ENCODE data around the gene MAP4K4.

Gene MAP4K4

DNA sequence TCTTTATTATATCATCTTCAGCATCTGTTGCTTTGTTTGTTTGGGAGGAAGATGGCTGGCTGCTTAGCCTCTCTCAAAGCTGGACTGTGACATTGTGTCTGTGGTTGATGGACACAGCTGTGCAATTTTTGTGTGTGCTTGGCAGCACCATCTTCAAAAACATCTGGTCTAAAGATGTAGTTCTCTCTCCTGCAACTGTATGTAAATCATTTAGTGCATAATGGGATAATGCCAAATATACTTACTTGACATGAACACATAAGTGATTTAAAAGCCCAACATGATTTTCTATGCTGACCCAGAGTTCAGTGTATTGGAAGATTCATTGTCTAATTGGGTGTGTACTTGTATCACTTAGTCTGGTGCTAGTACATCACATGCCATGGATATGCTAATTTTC lies 112.2 kb downstream of the MAP4K4 start:
- in situ Hi-C loops (cut with MboI; ENCODE audit: low sequenced_read_pairs) = no loop called here
- no peaks in the 10 kb centered on the region for H3K27me3 ChIP-seq (ENCODE audit: low read depth)
- no peak overlapping the region for H3K4me3 ChIP-seq
- H3K4me1 ChIP-seq = peaks cover 13% of the 10 kb centered on the region
- H3K36me3 ChIP-seq (replicated peaks) = no peaks in the 10 kb centered on the region
- DNase-seq (ENCODE audit: low spot score in 2 of 2) = no peak
- H3K9me3 ChIP-seq = no peaks in the 10 kb centered on the region

DNA sequence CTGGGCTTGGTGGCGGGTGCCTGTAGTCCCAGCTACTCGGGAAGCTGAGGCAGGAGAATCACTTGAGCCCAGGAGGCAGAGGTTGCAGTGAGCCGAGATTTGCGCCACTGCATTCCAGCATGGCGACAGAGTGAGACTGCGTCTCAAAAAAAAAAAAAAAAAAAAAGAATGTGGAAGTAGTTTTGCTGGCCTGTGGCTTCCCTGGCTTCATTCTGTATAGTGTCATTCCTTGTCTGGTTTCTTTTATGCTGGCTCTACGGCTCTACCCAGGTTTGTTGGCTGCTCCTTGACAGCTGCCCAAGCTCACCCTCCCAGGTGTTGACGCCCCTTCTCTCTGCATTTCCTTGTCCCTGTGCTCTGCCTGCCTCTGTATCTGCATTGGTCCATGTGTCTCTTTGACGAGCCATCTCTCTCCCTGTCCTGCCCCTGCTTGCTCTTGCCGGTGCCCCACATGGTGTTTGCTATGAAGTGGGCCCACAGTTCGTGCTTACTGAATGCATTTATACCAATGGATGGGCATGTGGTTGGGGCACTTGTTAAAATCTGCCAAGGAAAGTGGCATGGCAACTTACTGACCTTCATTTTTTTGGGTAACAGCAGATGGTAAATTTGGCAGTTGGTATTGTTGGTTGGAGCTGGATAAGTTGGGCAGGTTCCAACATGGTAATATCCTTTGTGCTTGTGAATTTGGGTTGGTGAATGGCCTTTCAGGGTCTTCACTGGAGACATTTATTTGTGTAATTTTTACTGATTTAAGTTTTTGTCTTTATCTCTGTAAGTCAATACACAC lies 113.9 kb downstream of the MAP4K4 start:
- no peaks in the 10 kb centered on the region for H3K9me3 ChIP-seq
- no peaks in the 10 kb centered on the region for H3K36me3 ChIP-seq (replicated peaks)
- peaks cover 3% of the 10 kb centered on the region; the same call in 1 of the 2 replicates for H3K4me1 ChIP-seq
- H3K27me3 ChIP-seq (ENCODE audit: low read depth) = no peaks in the 10 kb centered on the region
- DNase-seq (ENCODE audit: low spot score in 2 of 2) = no peak
- no peak overlapping the region for H3K4me3 ChIP-seq
- in situ Hi-C loops (cut with MboI; ENCODE audit: low sequenced_read_pairs) = no loop called here

DNA sequence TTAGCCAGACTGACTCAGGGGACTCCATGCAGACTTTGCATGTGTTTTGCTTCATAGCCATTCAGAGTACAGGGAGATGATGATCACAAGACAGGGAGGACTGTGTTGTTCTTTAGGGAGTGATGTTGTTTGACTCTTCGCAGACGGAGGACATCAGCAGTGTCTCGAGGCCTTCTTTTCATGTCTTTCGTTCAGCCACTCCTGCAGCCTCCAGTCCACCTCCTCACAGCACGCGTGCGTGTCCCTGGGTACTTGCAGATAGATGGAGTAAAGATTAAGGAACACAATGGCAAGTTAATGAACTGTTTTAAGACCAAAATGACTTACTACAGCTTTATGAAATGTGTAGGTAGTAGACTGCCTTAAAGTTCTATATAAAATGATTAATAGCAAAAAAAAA lies 114.7 kb downstream of the MAP4K4 start:
- H3K4me3 ChIP-seq = no peak overlapping the region
- no peaks in the 10 kb centered on the region for H3K4me1 ChIP-seq
- no peaks in the 10 kb centered on the region for H3K27me3 ChIP-seq (ENCODE audit: low read depth)
- no peak for DNase-seq (ENCODE audit: low spot score in 2 of 2)
- H3K9me3 ChIP-seq = no peaks in the 10 kb centered on the region
- in situ Hi-C loops (cut with MboI; ENCODE audit: low sequenced_read_pairs) = no loop called here
- no peaks in the 10 kb centered on the region for H3K36me3 ChIP-seq (replicated peaks)

DNA sequence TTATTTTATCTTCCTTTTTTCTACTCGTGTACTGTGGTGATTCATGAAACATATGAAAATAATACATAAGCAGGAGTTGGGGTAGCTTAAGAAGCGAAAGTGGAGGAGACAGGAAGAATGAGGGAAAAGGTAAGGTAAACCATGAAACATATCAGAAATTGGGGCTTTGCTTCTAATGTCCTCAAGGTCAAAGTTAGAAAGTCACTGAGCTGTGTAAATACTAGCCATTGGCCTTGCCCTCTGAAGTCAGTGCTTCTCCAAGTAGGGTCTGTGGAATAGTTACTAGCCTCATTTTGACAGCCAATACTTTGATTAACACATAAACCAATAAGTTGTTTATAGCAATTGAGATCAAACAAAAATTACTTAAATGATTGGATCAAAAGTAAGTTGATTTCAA lies 117.2 kb downstream of the MAP4K4 start:
- Histone ChIP-seq H3K4me1 (peaks cover 6% of the 10 kb centered on the region; the same call in 1 of the 2 replicates), H3K36me3 (replicated peaks) (no peaks in the 10 kb centered on the region), H3K9me3 (no peaks in the 10 kb centered on the region), H3K4me3 (no peak overlapping the region), H3K27me3 (ENCODE audit: low read depth) (no peaks in the 10 kb centered on the region)
- DNase-seq (ENCODE audit: low spot score in 2 of 2) = no peak
- in situ Hi-C loops (cut with MboI; ENCODE audit: low sequenced_read_pairs) = no loop called here

DNA sequence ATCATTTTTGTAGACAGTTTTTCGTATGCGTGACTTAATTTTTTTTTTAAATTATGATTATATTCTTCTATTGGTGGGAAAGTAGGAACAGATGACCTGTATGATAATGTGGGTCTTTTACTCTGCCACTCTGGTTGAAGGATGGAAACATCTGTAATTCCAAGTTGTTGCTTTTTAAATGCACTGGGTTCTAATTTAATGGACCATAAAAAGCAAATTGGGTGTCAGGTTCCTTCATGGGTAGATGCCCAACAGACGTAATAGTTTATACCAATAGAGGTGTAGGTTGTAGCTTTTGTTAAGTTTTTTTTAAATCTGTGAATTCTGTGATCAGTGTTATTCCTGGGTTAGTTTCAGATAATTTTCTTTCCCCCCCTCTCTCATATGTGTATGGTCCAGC lies 117.6 kb downstream of the MAP4K4 start:
- Histone ChIP-seq H3K36me3 (replicated peaks) (no peaks in the 10 kb centered on the region), H3K4me1 (peaks cover 6% of the 10 kb centered on the region; the same call in 1 of the 2 replicates), H3K9me3 (no peaks in the 10 kb centered on the region), H3K4me3 (no peak overlapping the region), H3K27me3 (ENCODE audit: low read depth) (no peaks in the 10 kb centered on the region)
- in situ Hi-C loops (cut with MboI; ENCODE audit: low sequenced_read_pairs) = no loop called here
- no peak for DNase-seq (ENCODE audit: low spot score in 2 of 2)

DNA sequence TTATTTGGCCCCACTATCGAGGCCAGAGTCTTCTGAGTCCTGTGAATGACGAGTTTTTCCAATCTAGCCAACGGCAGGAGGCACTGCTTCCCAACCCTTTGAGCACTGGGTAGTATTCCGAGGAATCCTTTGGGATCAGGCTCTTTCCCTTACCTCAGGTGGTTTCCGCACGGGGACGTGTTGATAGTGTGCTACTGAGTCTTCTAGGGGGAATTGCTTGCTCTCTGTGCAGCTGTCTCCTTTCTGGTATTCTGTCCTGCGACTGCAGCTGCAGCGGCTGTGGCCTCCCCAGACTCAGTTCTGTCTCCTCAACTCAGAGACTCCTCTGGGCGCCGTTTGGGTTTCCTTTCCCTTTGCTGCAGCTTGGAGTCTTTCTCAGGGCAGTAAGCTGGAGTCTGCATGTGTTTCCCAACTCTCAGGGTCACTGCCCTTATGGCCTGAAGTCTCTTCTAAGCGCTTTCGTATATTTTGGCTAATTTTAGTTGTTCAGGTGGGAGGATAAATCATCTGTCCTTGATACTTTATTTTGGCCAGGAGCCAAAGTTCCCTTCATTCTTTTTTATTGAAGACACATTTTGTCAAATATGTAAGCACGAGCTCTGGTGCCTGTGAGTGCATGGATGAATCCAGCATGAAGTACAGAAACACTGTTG lies 118.4 kb downstream of the MAP4K4 start:
- no peaks in the 10 kb centered on the region for H3K27me3 ChIP-seq (ENCODE audit: low read depth)
- DNase-seq (ENCODE audit: low spot score in 2 of 2) = no peak
- H3K36me3 ChIP-seq (replicated peaks) = no peaks in the 10 kb centered on the region
- H3K4me3 ChIP-seq = no peak overlapping the region
- peaks cover 6% of the 10 kb centered on the region; the same call in 1 of the 2 replicates for H3K4me1 ChIP-seq
- no peaks in the 10 kb centered on the region for H3K9me3 ChIP-seq
- in situ Hi-C loops (cut with MboI; ENCODE audit: low sequenced_read_pairs) = no loop called here

DNA sequence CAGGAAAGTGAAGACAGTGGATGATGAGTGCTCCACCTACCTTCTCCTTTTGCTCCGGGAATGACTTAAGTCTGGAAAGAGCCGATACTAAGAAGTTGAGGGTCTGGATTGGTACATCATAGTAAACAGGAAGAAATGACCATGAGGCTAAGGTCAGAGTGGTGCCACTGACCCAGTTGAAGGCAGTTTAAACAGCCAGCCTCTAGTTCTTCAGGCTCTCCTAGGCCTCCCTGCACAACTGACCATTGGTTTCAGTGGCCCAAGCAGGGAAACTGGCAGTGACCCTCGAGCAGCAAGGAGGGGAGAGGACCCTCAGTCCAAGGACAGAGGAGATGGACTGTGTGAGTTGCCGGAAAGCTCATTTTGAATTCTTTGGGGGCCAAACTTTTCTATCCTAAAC lies 119.1 kb downstream of the MAP4K4 start:
- Histone ChIP-seq H3K9me3 (no peaks in the 10 kb centered on the region), H3K36me3 (replicated peaks) (no peaks in the 10 kb centered on the region), H3K4me1 (peaks cover 6% of the 10 kb centered on the region; the same call in 1 of the 2 replicates), H3K27me3 (ENCODE audit: low read depth) (no peaks in the 10 kb centered on the region), H3K4me3 (no peak overlapping the region)
- in situ Hi-C loops (cut with MboI; ENCODE audit: low sequenced_read_pairs) = no loop called here
- no peak for DNase-seq (ENCODE audit: low spot score in 2 of 2)

DNA sequence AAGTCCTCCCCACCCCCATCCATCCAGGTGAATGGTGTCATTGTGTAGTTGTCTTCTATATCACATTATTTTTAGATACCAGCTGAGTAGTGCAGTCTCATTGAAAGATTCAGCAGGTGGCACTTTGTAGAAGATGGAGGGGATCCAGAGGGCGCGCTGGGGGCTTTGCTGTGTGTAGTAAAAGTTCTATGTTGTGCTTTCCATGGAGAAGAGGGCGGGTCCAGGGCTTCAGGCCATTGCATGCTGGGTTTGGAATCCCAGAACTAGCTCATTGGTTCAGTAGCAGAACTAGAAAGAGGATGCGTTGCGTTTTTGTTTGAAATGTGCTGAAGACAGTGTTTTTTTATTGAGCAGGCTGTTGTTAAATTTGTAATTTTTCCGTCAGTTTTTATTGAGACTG lies 120.0 kb downstream of the MAP4K4 start:
- in situ Hi-C loops (cut with MboI; ENCODE audit: low sequenced_read_pairs) = no loop called here
- Histone ChIP-seq H3K9me3 (no peaks in the 10 kb centered on the region), H3K36me3 (replicated peaks) (no peaks in the 10 kb centered on the region), H3K4me1 (peaks cover 9% of the 10 kb centered on the region), H3K27me3 (ENCODE audit: low read depth) (no peaks in the 10 kb centered on the region), H3K4me3 (no peak overlapping the region)
- no peak for DNase-seq (ENCODE audit: low spot score in 2 of 2)

DNA sequence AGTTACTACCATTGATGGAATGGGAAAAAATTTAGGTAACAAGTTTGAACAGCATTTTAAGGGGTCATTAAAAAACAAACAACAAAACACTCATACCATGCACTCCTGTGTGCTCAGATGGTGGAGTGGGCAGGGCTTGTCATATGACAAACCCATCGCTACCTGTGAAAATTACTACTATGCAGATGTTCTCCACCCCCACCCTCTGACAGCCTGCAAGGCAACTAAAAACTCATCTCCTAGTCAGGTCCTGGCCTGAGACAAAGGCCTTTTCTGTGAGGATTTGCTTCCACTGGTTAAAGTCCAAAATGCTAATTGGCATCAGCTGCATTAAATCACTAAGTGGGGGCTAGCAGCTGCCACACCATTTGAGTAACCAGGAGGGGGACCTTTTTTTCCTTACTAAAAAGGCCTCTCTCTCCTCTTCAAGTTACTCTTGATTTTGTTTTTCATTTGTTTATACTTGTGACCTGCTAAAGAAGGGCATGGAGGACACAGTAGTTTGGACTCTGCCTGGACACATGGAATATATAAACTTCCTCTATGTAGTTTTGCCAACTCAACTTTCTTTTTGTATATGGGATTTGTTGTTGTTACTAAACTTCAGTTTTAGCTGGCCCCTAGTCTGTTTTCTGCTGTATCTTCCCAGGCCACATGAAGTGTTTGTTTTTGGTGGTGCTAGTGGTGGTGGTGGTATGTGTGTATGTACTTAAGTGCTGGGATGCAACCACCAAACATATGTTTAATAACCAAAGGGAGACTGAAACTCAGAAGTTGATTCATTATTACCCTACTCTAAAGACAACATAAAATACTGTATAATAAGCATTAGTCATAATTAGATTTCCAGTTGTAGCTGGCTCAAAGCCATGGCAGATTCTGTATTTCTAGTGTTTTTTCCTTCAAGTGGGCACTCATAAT lies 121.3 kb downstream of the MAP4K4 start:
- in situ Hi-C loops (cut with MboI; ENCODE audit: low sequenced_read_pairs) = no loop called here
- peak in 1 of 2 experiments; percentile 11 for DNase-seq (ENCODE audit: low spot score in 2 of 2)
- Histone ChIP-seq H3K4me3 (no peak overlapping the region), H3K9me3 (no peaks in the 10 kb centered on the region), H3K36me3 (replicated peaks) (no peaks in the 10 kb centered on the region), H3K27me3 (ENCODE audit: low read depth) (no peaks in the 10 kb centered on the region), H3K4me1 (peaks cover 9% of the 10 kb centered on the region)

DNA sequence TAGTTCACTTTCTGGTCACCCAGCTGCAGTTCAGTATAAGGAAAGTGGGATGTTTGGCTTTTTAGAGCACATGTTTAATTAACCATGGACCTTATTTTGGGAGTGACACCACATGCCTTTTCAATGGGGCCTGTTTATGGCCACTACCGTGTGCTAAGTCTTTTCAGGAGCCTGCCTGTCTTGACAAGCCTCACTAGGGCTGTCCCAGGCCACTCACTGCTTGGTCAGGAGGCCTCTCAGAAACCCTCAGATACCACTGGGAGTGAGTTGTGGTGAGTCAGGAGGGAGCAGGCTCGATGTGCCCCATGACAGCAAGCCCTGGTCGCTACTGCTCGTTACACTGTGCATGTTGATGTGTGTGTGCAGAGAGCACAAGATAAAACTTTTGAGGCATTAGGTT lies 123.0 kb downstream of the MAP4K4 start:
- Histone ChIP-seq H3K36me3 (replicated peaks) (no peaks in the 10 kb centered on the region), H3K9me3 (no peaks in the 10 kb centered on the region), H3K27me3 (ENCODE audit: low read depth) (no peaks in the 10 kb centered on the region), H3K4me3 (no peak overlapping the region), H3K4me1 (peaks cover 9% of the 10 kb centered on the region)
- no peak for DNase-seq (ENCODE audit: low spot score in 2 of 2)
- in situ Hi-C loops (cut with MboI; ENCODE audit: low sequenced_read_pairs) = no loop called here

DNA sequence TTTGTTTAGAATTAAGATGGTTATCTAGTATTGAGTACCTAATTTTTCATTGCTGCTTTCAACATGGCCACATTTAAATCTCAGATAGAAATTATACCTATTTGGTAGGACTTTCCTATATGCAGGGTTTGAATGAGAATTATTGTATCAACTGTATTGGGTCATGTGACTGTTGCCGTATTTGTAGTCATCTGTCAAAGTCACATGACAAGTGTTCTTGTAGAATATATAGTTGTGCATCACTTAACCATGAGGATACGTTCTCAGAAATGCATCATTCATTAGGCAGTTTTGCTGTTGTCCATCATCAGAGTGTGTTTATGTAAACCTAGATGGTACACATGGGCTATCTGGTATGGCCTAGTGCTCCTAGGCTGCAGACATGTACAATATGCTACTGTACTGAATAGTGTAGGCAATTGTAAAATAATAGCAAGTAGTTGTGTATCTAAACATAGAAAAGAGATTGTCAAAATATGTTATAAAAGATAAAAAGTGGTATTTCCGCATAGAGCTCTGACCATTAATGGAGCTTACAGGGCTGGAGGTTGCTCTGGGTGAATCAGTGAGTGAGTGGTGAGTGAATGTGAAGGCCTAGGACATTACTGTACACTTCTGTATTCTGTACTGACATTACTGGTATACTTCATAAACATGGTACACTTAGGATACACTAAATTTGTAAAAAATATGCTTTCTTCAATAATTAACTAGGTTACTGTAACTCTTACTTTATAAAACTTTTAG lies 123.7 kb downstream of the MAP4K4 start:
- no peaks in the 10 kb centered on the region for H3K9me3 ChIP-seq
- in situ Hi-C loops (cut with MboI; ENCODE audit: low sequenced_read_pairs) = no loop called here
- H3K4me3 ChIP-seq = no peak overlapping the region
- H3K36me3 ChIP-seq (replicated peaks) = 0 out of 2 replicates have a peak, but pooled peaks cover 3% of the 10 kb centered on the region
- no peak for DNase-seq (ENCODE audit: low spot score in 2 of 2)
- peaks cover 9% of the 10 kb centered on the region for H3K4me1 ChIP-seq
- no peaks in the 10 kb centered on the region for H3K27me3 ChIP-seq (ENCODE audit: low read depth)

DNA sequence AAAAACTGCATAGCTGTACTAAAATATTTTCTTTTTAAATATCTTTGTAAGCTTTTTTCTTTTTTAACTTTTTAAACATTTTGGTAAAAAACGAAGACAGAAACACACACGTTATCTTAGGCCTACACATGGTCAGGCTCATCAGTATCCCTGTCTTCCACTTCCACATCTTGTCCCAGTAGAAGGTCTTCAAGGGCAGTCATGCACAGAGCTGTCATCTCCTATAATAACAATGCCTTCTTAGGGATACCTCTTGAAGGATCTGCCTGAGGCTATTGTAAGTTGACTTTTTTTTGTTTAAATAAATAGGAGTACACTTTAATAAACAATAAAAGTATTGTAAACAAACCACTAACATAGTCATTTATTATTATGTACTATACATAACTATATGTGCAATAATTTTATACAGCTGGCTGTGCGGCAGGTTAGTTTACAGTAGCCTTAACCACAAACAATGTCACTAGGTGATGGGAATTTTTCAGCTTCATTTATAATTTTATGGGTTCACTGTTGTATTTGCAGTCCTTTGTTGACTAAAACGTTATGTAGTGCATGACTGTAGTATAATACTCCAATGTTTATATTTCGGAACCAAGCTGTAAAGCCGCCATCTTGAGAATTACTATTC lies 124.4 kb downstream of the MAP4K4 start:
- no peaks in the 10 kb centered on the region for H3K27me3 ChIP-seq (ENCODE audit: low read depth)
- peaks cover 5% of the 10 kb centered on the region for H3K36me3 ChIP-seq (replicated peaks)
- no peak for DNase-seq (ENCODE audit: low spot score in 2 of 2)
- no peak overlapping the region for H3K4me3 ChIP-seq
- H3K9me3 ChIP-seq = no peaks in the 10 kb centered on the region
- peaks cover 9% of the 10 kb centered on the region for H3K4me1 ChIP-seq
- in situ Hi-C loops (cut with MboI; ENCODE audit: low sequenced_read_pairs) = no loop called here

DNA sequence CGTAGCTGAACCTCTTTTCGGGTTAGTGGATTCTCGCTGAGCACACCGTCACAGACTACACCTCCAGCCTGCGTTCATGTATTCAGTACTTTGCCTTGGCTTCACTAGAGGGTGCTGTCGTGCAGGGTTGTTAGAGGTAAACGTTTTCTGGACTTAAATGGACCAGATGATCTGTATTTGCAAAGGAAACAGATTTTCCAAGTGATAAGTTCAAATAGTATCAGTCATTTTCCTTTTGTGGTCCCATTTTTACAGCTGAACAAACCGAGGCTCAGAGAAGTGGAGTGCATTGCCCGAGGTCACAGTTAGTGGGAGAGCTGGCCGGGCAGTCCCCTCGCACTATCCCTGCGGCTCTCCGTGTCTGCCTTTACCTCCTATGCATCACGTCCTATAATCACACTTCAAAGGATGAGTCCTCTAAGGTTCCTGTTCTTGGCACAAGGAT lies 125.9 kb downstream of the MAP4K4 start:
- in situ Hi-C loops (cut with MboI; ENCODE audit: low sequenced_read_pairs) = no loop called here
- Histone ChIP-seq H3K4me1 (peaks cover 8% of the 10 kb centered on the region), H3K27me3 (ENCODE audit: low read depth) (no peaks in the 10 kb centered on the region), H3K9me3 (no peaks in the 10 kb centered on the region), H3K36me3 (replicated peaks) (peaks cover 14% of the 10 kb centered on the region), H3K4me3 (no peak overlapping the region)
- peak; percentile 47 to 71 for DNase-seq (ENCODE audit: low spot score in 2 of 2)
